Ovary (tissue), 9 donors: ENCODE data around the gene HIPK2. TPM values are rescaled to one million over a fixed set of nuclear protein-coding genes. Genes with fewer than 3 reads are reported as not detected.

ENCODE experiments used
- DNase-seq, 5 donors: peaks; one replicate each; pipeline ENCODE4 v3.0.0-alpha.2; 2019 to 2020
- H3K27ac ChIP-seq, 2 donors: fragments of 200-600 bp; one replicate each; pipeline versions ENCODE4 v1.5.1 to v1.8.0; 2019 to 2022
- H3K27me3 ChIP-seq: fragments of 200-600 bp; one replicate; pipeline ENCODE4 v1.8.0; 2022
- H3K36me3 ChIP-seq: fragments of 200-600 bp; sonication (generic); one replicate; pipeline ENCODE4 v1.5.1; 2019
- H3K4me1 ChIP-seq: one replicate; pipeline ENCODE4 v1.8.1; 2013; ENCODE audit warnings: mild to moderate bottlenecking, moderate library complexity; ENCODE audit not compliant: insufficient read depth
- H3K4me3 ChIP-seq: fragments of 200-600 bp; sonication (generic); one replicate; pipeline ENCODE4 v1.5.1; 2017
- H3K9me3 ChIP-seq, 2 donors: fragments of 200-600 bp in 1 of 2; sonication (generic) in 1 of 2; one replicate each; pipeline versions ENCODE4 v1.5.1 to v1.8.1; 2013 to 2019; ENCODE audit warnings: mild to moderate bottlenecking in 1 of 2, moderate library complexity in 1 of 2
- EP300 ChIP-seq: sonication (generic); formaldehyde crosslinking; IDR thresholded peaks from one replicate; pipeline ENCODE4 v1.6.1; 2017; ENCODE audit warnings: antibody characterized with exemption
- POLR2A ChIP-seq: fragments of 450-650 bp; IDR thresholded peaks from one replicate; pipeline ENCODE4 v1.6.1; 2017; ENCODE audit warnings: antibody characterized with exemption, mild to moderate bottlenecking, moderate library complexity
- WGBS, 3 donors: extraction: QIAGEN DNeasy Blood & Tissue Kit in 1 of 3; methylation state at CpG; one replicate each; pipeline versions ENCODE4 v1.1.5 to v1.1.7; 2013 to 2017; 5-methylcytosine and 5-hydroxymethylcytosine counted together
- intact Hi-C, 4 donors: fragments of 100-400 bp; cut with DNase I; formaldehyde crosslinking; loops; one replicate each; pipeline versions ENCODE4 v1.11.0 to v1.15.1; 2022 to 2023
- polyA plus RNA-seq, 2 donors: library from polyadenylated mRNA; stranded (reverse); fragments of 200-250 nt in 1 of 2; fragments of 350-450 nt in 1 of 2; fragmentation: Illumina TruSeq in 1 of 2; extraction: RNeasy Lipid Tissue Mini Kit (QIAGEN cat#74804) in 1 of 2; gene quantifications; one replicate each; pipeline ENCODE4 v1.2.3, GENCODE V29; 2013 to 2014
- total RNA-seq, 7 donors: library from RNA; depleted of rRNA in 2 of 7; stranded (reverse); fragments of >200 nt in 2 of 7; fragmentation: NEBNext Ultra II Directional in 3 of 7; extraction: Animal tissue kit (Norgen Biotek cat#: 25700) in 3 of 7; gene quantifications; one replicate each; pipeline versions ENCODE4 v1.1.0 to v1.2.4, GENCODE V29; 2016 to 2023
- TF ChIP-seq, protein P1 (sequence below), 3 donors: fragments of 450-650 bp in 2 of 3; fragments of 200-600 bp in 1 of 3; IDR thresholded peaks; one replicate each; pipeline versions ENCODE4 v1.5.1 to v1.8.0; 2016 to 2022; ENCODE audit warnings: antibody characterized with exemption in 3 of 3, mild to moderate bottlenecking in 1 of 3
- donor health status: DM: no; HTN: no; CAD: no; lungs with moderate emphysema.
- donor health status: DM: no; HTN: no; CAD: no.
- donor health status: Bipolar disorder and iron deficiency.
- donor health status: DM: yes; HTN: yes; CAD: no.
- donor health status: DM: no; HTN: no; CAD: no.
- donor health status: DM: yes; HTN: yes; CAD: no.

Gene HIPK2
- total and polyA plus RNA-seq, 9 donors = 7.3 to 38.4 (median 28.1) TPM

DNA sequence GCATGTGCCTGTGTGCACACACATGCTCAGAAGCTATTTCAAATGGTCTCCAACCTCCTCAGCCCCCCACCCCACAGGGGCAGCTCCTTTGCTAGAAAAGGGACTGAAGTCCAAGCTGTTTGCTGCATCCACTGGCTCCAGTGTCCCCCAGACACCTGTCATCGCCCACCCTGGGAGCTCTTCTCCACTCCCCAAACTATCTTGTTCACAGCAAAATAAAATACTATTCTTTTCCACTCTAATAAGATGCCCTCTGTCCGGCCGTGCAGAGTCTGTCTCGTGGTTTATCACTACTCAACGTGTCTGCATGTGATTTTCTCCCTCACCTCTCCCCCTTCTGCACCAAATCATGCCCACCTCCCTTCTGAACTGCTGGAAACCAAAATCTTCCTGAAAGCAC is 25.6 kb downstream of the HIPK2 start:
- Histone ChIP-seq H3K27ac (no peak overlapping the region), H3K36me3 (no peaks in the 10 kb centered on the region), H3K9me3 (no peaks in the 10 kb centered on the region), H3K4me3 (no peak overlapping the region), H3K4me1 (peaks cover 11% of the 10 kb centered on the region), H3K27me3 (no peaks in the 10 kb centered on the region)
- 68 to 77% (median 74%) methylated on average over 5 of the region's 5 CpGs for WGBS, 3 donors
- intact Hi-C loops = no loop called here
- no peak for TF ChIP-seq EP300
- no peak for TF ChIP-seq POLR2A
- TF ChIP-seq, protein P1, sequence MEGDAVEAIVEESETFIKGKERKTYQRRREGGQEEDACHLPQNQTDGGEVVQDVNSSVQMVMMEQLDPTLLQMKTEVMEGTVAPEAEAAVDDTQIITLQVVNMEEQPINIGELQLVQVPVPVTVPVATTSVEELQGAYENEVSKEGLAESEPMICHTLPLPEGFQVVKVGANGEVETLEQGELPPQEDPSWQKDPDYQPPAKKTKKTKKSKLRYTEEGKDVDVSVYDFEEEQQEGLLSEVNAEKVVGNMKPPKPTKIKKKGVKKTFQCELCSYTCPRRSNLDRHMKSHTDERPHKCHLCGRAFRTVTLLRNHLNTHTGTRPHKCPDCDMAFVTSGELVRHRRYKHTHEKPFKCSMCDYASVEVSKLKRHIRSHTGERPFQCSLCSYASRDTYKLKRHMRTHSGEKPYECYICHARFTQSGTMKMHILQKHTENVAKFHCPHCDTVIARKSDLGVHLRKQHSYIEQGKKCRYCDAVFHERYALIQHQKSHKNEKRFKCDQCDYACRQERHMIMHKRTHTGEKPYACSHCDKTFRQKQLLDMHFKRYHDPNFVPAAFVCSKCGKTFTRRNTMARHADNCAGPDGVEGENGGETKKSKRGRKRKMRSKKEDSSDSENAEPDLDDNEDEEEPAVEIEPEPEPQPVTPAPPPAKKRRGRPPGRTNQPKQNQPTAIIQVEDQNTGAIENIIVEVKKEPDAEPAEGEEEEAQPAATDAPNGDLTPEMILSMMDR (IDR thresholded peaks at IDR 0.05) = no peak
- DNase-seq = no peak

DNA sequence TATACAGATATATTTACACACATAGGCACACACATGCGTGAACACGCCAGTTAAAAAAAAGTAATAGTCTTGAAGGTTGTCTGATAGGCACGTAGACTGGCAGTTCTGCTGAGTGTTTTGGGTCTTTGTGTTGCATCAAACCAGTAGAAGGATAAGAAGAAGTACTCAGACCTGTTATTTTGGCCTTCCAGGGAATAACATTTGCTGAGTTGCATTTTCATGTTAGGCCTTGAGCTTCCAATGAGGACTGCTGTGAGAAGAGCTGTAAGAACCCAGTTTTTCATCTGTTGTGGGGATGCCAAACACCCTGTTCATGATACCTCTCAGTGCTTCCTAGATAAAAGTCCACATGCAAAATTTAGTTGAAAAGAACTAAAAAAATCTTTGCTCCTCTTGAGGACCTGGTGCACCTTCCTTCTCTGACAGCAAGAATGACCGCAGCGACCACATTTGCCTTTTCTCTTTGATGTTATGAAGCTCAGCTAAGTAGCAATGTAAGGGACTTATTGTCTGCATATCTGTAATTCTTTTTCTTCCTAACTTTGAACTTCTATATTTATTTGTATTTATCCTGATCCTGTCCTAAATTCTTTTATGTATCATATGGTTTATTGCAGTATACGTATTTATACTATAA is 27.2 kb downstream of the HIPK2 start:
- no peak for DNase-seq
- Histone ChIP-seq H3K27me3 (no peaks in the 10 kb centered on the region), H3K27ac (no peak overlapping the region), H3K36me3 (no peaks in the 10 kb centered on the region), H3K4me1 (peaks cover 15% of the 10 kb centered on the region), H3K4me3 (no peak overlapping the region), H3K9me3 (no peaks in the 10 kb centered on the region)
- intact Hi-C loops = no loop called here
- 97 to 98% (median 97%) methylated on average over 6 of the region's 6 CpGs for WGBS, 3 donors
- TF ChIP-seq EP300 (no peak), POLR2A (no peak)
- TF ChIP-seq, protein P1 (IDR thresholded peaks at IDR 0.05) = no peak

DNA sequence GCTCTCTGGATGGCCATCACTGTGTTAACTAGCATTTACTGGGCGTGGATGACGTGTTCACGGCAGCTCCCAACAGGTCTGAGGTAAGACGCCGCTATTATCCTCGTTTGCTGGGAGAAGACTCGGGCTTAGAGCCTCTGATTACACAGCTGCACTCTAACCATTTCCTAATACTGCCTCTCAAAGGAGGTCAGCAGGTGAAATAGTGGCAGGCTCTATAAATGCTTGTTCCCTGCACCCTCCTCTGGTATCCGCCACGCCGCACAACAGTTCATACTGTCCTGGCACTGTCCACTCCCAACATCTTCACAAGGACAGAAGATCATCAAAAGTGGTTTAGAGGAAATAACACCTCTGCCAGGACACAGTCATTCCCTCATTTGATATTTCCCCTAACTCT is 28.3 kb downstream of the HIPK2 start:
- Histone ChIP-seq H3K27ac (no peak overlapping the region), H3K36me3 (no peaks in the 10 kb centered on the region), H3K27me3 (no peaks in the 10 kb centered on the region), H3K9me3 (no peaks in the 10 kb centered on the region), H3K4me1 (peaks cover 16% of the 10 kb centered on the region), H3K4me3 (no peak overlapping the region)
- no peak for DNase-seq
- TF ChIP-seq POLR2A (no peak), EP300 (no peak)
- TF ChIP-seq, protein P1 (IDR thresholded peaks at IDR 0.05) = no peak
- intact Hi-C loops = loop anchor here in 1 of 4 donors (10.0 kb wide), 1 partner anchor 95 kb away; no protein-coding TSS in a partner anchor
- WGBS, 3 donors = 95 to 96% (median 96%) methylated on average over 10 of the region's 10 CpGs

DNA sequence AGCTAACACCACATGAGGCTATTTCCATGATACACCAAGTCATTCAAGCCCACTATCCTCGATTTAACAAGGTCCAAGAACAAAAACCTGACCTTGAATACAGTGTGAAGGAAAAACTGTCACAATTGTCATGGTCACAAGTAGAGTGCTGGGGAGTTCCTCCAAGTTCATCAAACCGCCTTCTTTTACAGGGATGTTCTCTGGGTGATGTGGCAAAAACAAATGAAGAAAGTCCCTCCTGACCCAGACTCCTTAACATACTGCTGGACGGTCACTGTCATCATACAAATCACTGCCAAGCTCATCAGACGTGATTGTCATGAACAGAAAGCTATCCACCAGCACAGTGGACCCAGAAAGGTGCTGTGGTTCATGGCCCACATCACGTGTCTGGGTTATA is 28.9 kb downstream of the HIPK2 start:
- Histone ChIP-seq H3K27me3 (no peaks in the 10 kb centered on the region), H3K27ac (no peak overlapping the region), H3K9me3 (no peaks in the 10 kb centered on the region), H3K4me3 (no peak overlapping the region), H3K4me1 (peaks cover 14% of the 10 kb centered on the region), H3K36me3 (no peaks in the 10 kb centered on the region)
- no peak for DNase-seq
- 85 to 89% (median 86%) methylated on average over 5 of the region's 5 CpGs for WGBS, 3 donors
- TF ChIP-seq EP300 (no peak), POLR2A (no peak)
- TF ChIP-seq, protein P1 (IDR thresholded peaks at IDR 0.05) = no peak
- intact Hi-C loops = loop anchor here in 1 of 4 donors (10.0 kb wide), 1 partner anchor 94 kb away; no protein-coding TSS in a partner anchor
